Activated CD8-positive, alpha-beta memory T cell treated with anti-CD3 and anti-CD28 coated beads, Interleukin-2, amount 10 ng/mL, durations not matched to agents 7 days and 5 days (primary cell): ENCODE results near the gene CYP46A1. TPM values are rescaled to one million over a fixed set of nuclear protein-coding genes. Genes with fewer than 3 reads are reported as not detected.
A peak's percentile ranks its signal among the peaks of the same experiment; 100 is the strongest.

Source experiments
- ATAC-seq: fragments of 150-1000 bp; cut with Tn5 transposase; one replicate; pipeline ENCODE4 v1.10.0; 2021; ENCODE audit warnings: moderate library complexity
- CTCF ChIA-PET: fragments of 350-600 bp; sonication (Branson Sonifier 250); formaldehyde crosslinking; loops from one replicate; lab custom pipeline; 2021; ENCODE audit warnings: antibody characterized with exemption; lab: Charles Lee
- DNase-seq: peaks from one replicate; pipeline ENCODE4 v3.0.0-alpha.2; 2020
- H3K27ac Mint-ChIP-seq: one replicate; pipeline ENCODE4 v1.8.0; 2021; ENCODE audit warnings: mild to moderate bottlenecking, mixed read lengths
- H3K27me3 Mint-ChIP-seq: one replicate; pipeline ENCODE4 v1.8.0; 2021; ENCODE audit warnings: mixed read lengths
- H3K36me3 Mint-ChIP-seq: one replicate; pipeline ENCODE4 v1.8.0; 2021; ENCODE audit warnings: mild to moderate bottlenecking, mixed read lengths
- H3K4me1 Mint-ChIP-seq: one replicate; pipeline ENCODE4 v1.8.0; 2021; ENCODE audit warnings: mixed read lengths
- H3K4me3 Mint-ChIP-seq: one replicate; pipeline ENCODE4 v1.8.0; 2021; ENCODE audit warnings: mild to moderate bottlenecking, moderate library complexity, mixed read lengths
- H3K9me3 Mint-ChIP-seq: one replicate; pipeline ENCODE4 v1.8.0; 2022; ENCODE audit warnings: low read depth, mixed read lengths
- total RNA-seq, 2 experiments: library from RNA; stranded (reverse); gene quantifications; one replicate each; pipeline ENCODE4 v1.2.3, GENCODE V29; 2021

Gene CYP46A1
- total RNA-seq, 2 experiments from 2014 or later, result 0.15 TPM; not detected in 1

- no peak for DNase-seq
- no peak overlapping the region for H3K4me3 Mint-ChIP-seq
- CTCF ChIA-PET, result no interaction called here
Observed at GRCh38 chr14:99706107-99706900, 22.2 kb downstream of the CYP46A1 start.

GRCh38 chr14:99707420-99707819, 23.3 kb downstream of the CYP46A1 start:
- H3K27me3 Mint-ChIP-seq, result peaks cover 6% of the 10 kb centered on the region
- no peak overlapping the region for H3K27ac Mint-ChIP-seq
- peaks cover 5% of the 10 kb centered on the region for H3K36me3 Mint-ChIP-seq
- no peak overlapping the region for H3K4me3 Mint-ChIP-seq
- no peak for ATAC-seq
- peaks cover 14% of the 10 kb centered on the region for H3K9me3 Mint-ChIP-seq
- CTCF ChIA-PET, result no interaction called here
- H3K4me1 Mint-ChIP-seq, result no peaks in the 10 kb centered on the region
- DNase-seq, result no peak

More at GRCh38 chr14:99706107-99706900, 22.2 kb downstream of the CYP46A1 start:
- ATAC-seq, result no peak
- Mint-ChIP-seq H3K4me1 (no peaks in the 10 kb centered on the region), H3K9me3 (peaks cover 14% of the 10 kb centered on the region), H3K27ac (no peak overlapping the region), H3K36me3 (peaks cover 5% of the 10 kb centered on the region), H3K27me3 (peaks cover 6% of the 10 kb centered on the region)

GRCh38 chr14:99707921-99708320, 23.8 kb downstream of the CYP46A1 start:
- ATAC-seq (no peak), DNase-seq (no peak)
- H3K27me3 Mint-ChIP-seq, result peaks cover 4% of the 10 kb centered on the region
- no peak overlapping the region for H3K27ac Mint-ChIP-seq
- H3K36me3 Mint-ChIP-seq, result peaks cover 3% of the 10 kb centered on the region
- peaks cover 12% of the 10 kb centered on the region for H3K9me3 Mint-ChIP-seq
- no peak overlapping the region for H3K4me3 Mint-ChIP-seq
- CTCF ChIA-PET, result no interaction called here
- no peaks in the 10 kb centered on the region for H3K4me1 Mint-ChIP-seq

GRCh38 chr14:99708449-99708848, 24.4 kb downstream of the CYP46A1 start:
- Mint-ChIP-seq H3K4me3 (no peak overlapping the region), H3K36me3 (no peaks in the 10 kb centered on the region), H3K27me3 (peaks cover 3% of the 10 kb centered on the region), H3K27ac (no peak overlapping the region), H3K4me1 (no peaks in the 10 kb centered on the region), H3K9me3 (peaks cover 6% of the 10 kb centered on the region)
- DNase-seq, result no peak
- CTCF ChIA-PET, result no interaction called here
- no peak for ATAC-seq

- no peaks in the 10 kb centered on the region for H3K4me1 Mint-ChIP-seq
- H3K27me3 Mint-ChIP-seq, result peaks cover 9% of the 10 kb centered on the region
- no peak overlapping the region for H3K4me3 Mint-ChIP-seq
- DNase-seq (no peak), ATAC-seq (no peak)
- CTCF ChIA-PET, result interaction anchor here (0.6 kb wide), 1 partner anchor 22 kb away, joined by 3 read pairs; no protein-coding TSS in a partner anchor
- H3K9me3 Mint-ChIP-seq, result no peaks in the 10 kb centered on the region
- no peak overlapping the region for H3K27ac Mint-ChIP-seq
- no peaks in the 10 kb centered on the region for H3K36me3 Mint-ChIP-seq
Observed at GRCh38 chr14:99713972-99714371, 29.9 kb downstream of the CYP46A1 start.

GRCh38 chr14:99715266-99716000, 31.3 kb downstream of the CYP46A1 start:
- Mint-ChIP-seq H3K4me3 (no peak overlapping the region), H3K27ac (no peak overlapping the region), H3K9me3 (no peaks in the 10 kb centered on the region), H3K27me3 (peaks cover 9% of the 10 kb centered on the region), H3K4me1 (no peaks in the 10 kb centered on the region), H3K36me3 (no peaks in the 10 kb centered on the region)
- CTCF ChIA-PET, result interaction anchor here (2.9 kb wide), 1 partner anchor 15 kb away, joined by 14 read pairs; no protein-coding TSS in a partner anchor
- DNase-seq (no peak), ATAC-seq (no peak)

- DNase-seq (no peak), ATAC-seq (no peak)
- CTCF ChIA-PET, result interaction anchor here (2.9 kb wide), 1 partner anchor 14 kb away, joined by 14 read pairs; no protein-coding TSS in a partner anchor
- no peak overlapping the region for H3K27ac Mint-ChIP-seq
- H3K27me3 Mint-ChIP-seq, result peaks cover 9% of the 10 kb centered on the region
- H3K9me3 Mint-ChIP-seq, result no peaks in the 10 kb centered on the region
- no peaks in the 10 kb centered on the region for H3K36me3 Mint-ChIP-seq
- H3K4me1 Mint-ChIP-seq, result no peaks in the 10 kb centered on the region
- no peak overlapping the region for H3K4me3 Mint-ChIP-seq
Observed at GRCh38 chr14:99716091-99716849, 32.2 kb downstream of the CYP46A1 start.

- ATAC-seq (no peak), DNase-seq (peak; percentile 34)
- H3K27me3 Mint-ChIP-seq, result peaks cover 9% of the 10 kb centered on the region
- H3K4me1 Mint-ChIP-seq, result no peaks in the 10 kb centered on the region
- CTCF ChIA-PET, result interaction anchor here (2.9 kb wide), 1 partner anchor 13 kb away, joined by 14 read pairs; no protein-coding TSS in a partner anchor
- no peaks in the 10 kb centered on the region for H3K9me3 Mint-ChIP-seq
- no peak overlapping the region for H3K4me3 Mint-ChIP-seq
- H3K36me3 Mint-ChIP-seq, result no peaks in the 10 kb centered on the region
- H3K27ac Mint-ChIP-seq, result no peak overlapping the region
Observed at GRCh38 chr14:99716850-99717681, 33.0 kb downstream of the CYP46A1 start.

- no peak for ATAC-seq
- Mint-ChIP-seq H3K9me3 (no peaks in the 10 kb centered on the region), H3K4me3 (no peak overlapping the region), H3K4me1 (no peaks in the 10 kb centered on the region), H3K27ac (no peak overlapping the region), H3K36me3 (no peaks in the 10 kb centered on the region), H3K27me3 (peaks cover 9% of the 10 kb centered on the region)
- DNase-seq, result no peak
- CTCF ChIA-PET, result interaction anchor here (2.9 kb wide), 1 partner anchor 13 kb away, joined by 14 read pairs; no protein-coding TSS in a partner anchor
Observed at GRCh38 chr14:99717682-99718013, 33.5 kb downstream of the CYP46A1 start.

GRCh38 chr14:99718031-99718810, 34.1 kb downstream of the CYP46A1 start:
- H3K27me3 Mint-ChIP-seq, result peaks cover 9% of the 10 kb centered on the region
- no peaks in the 10 kb centered on the region for H3K9me3 Mint-ChIP-seq
- no peaks in the 10 kb centered on the region for H3K4me1 Mint-ChIP-seq
- no peak for ATAC-seq
- peak; percentile 28 for DNase-seq
- CTCF ChIA-PET, result no interaction called here
- no peaks in the 10 kb centered on the region for H3K36me3 Mint-ChIP-seq
- no peak overlapping the region for H3K4me3 Mint-ChIP-seq
- H3K27ac Mint-ChIP-seq, result no peak overlapping the region

- H3K9me3 Mint-ChIP-seq, result no peaks in the 10 kb centered on the region
- peaks cover 8% of the 10 kb centered on the region for H3K27me3 Mint-ChIP-seq
- CTCF ChIA-PET, result no interaction called here
- H3K27ac Mint-ChIP-seq, result no peak overlapping the region
- H3K4me1 Mint-ChIP-seq, result no peaks in the 10 kb centered on the region
- no peaks in the 10 kb centered on the region for H3K36me3 Mint-ChIP-seq
- DNase-seq, result no peak
- H3K4me3 Mint-ChIP-seq, result no peak overlapping the region
- ATAC-seq, result no peak
Observed at GRCh38 chr14:99718811-99719192, 34.7 kb downstream of the CYP46A1 start.
